Left lobe of liver (tissue), 2 donors: ENCODE measurements around the gene TGOLN2. TPM values are rescaled to one million over a fixed set of nuclear protein-coding genes. Genes with fewer than 3 reads are reported as not detected.

Source experiments
- ATAC-seq: fragments of 200-7000 bp; cut with Tn5 transposase; one replicate; pipeline ENCODE4 v1.9.1; 2020; ENCODE audit warnings: mild to moderate bottlenecking, moderate library complexity
- DNase-seq: peaks from one replicate; pipeline ENCODE4 v3.0.0-alpha.2; 2020; ENCODE audit warnings: low spot score
- total RNA-seq: library from RNA; stranded (reverse); gene quantifications from one replicate; pipeline ENCODE4 v1.2.1, GENCODE V29; 2021
- donor health status: DM: no; HTN: no; CAD: no; lungs with moderate emphysema.
- donor health status: DM: no; HTN: yes; CAD: no.

Gene TGOLN2
- total RNA-seq, 1 donor from 2014 or later = 89.6 TPM

DNA sequence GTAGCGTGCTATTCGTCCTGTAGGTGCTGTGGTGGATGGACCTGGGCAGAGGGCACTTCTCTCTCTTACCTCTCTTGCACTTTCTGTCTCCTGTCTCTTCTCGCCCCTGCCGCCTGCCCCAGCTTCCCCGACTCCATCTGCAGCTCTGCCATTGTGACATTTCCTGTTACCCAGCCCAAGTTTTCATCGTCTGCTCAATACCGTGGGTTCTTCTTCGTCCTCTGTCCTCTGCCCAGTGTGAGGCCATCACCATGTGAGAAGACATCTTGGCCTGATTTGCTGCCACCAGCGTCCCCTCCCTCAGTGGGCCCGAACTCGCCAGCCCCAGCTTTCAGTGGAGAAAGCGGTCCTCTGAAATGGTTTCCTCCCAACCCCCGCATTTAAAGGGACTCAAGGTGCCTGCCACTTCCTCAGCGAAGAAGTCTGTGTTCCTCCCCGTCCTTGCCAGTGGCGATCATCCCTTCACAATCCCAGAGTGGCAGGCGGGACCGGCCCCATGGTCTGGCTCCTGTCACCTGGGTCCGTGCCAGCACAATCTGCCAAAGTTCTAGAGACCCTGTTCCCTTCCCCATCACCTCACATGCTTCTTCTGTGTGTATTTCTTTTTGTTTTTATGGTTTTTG is 18.0 kb downstream of the TGOLN2 start:
- DNase-seq (no peak), ATAC-seq (peak; percentile 23)

- peak; percentile 73 for DNase-seq
- peak; percentile 69 for ATAC-seq
Observed at GRCh38 chr2:85308896-85309555, 18.8 kb downstream of the TGOLN2 start.

- no peak for DNase-seq
- no peak for ATAC-seq
Observed at GRCh38 chr2:85308201-85308600, 19.6 kb downstream of the TGOLN2 start.

GRCh38 chr2:85307527-85307897 is 20.3 kb downstream of the TGOLN2 start:
- DNase-seq = no peak
- ATAC-seq = peak; percentile 1

- DNase-seq = no peak
Observed at GRCh38 chr2:85303780-85304531, 23.8 kb downstream of the TGOLN2 start.

GRCh38 chr2:85302121-85302520 is 25.7 kb downstream of the TGOLN2 start:
- no peak for ATAC-seq
- no peak for DNase-seq

More at GRCh38 chr2:85303780-85304531, 23.8 kb downstream of the TGOLN2 start:
- ATAC-seq = no peak

GRCh38 chr2:85291425-85292023 is 36.3 kb downstream of the TGOLN2 start:
- peak; percentile 71 for ATAC-seq
- no peak for DNase-seq

DNA sequence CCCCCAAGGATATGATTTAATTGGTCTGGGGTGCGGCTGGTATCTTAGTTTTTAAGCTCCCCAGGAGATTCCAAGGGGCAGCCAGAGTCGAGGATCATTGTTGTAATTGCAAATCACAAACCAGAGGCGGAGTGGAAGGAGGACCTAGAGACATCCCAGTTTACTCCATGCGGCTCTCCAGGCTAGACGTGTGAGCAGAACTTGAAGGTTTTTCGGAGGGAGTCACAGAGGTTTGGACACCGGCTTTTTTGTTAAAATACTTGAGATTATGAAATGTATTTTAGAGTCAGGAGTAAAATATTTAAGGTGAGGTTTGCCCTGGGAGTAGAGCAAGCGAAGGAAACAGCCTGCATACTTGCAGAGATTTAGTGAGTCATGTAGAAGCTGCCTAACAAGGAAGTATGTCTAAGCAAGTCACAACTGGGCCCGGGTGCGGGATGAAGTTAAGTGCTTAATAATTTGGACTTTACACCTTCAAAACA is 39.5 kb downstream of the TGOLN2 start:
- ATAC-seq (no peak), DNase-seq (no peak)

DNA sequence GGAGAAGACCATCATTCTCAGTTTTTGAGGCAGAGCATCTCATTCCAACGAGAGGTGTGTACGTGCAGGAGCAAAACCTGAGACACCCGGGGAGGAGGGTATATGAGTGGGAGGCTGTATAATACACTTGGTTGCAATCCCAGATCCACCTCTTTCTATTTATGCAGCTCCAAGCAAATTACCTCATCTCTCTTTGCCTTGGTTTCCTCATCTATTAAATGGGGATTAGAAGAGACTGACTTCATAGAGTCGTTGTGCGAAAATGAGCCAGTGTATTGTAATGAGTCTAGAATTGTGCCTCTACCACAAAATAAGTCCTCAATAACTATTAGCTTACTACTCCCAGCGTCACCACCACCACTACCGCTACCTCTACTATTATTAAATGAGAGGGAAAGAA is 40.1 kb downstream of the TGOLN2 start:
- DNase-seq (no peak), ATAC-seq (no peak)

DNA sequence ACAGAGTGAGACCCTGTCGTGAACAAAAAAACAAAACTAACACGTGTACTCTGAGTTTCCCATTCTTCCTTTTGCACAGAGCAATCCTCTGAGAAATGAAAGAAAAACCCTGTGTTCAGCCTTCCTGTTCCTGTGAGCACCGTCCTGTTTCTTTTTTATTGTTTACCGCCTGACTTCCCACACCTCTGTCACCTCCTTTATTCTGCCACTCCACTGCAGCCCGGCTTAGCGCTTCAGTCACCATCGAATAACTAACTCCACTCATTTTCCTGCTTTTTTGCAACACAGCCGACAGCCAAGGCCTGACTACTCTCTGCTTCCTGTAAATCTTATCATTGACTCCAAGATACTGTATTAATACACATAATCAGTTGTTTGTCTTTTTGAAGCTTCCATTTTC is 40.9 kb downstream of the TGOLN2 start:
- ATAC-seq = no peak
- DNase-seq = no peak

DNA sequence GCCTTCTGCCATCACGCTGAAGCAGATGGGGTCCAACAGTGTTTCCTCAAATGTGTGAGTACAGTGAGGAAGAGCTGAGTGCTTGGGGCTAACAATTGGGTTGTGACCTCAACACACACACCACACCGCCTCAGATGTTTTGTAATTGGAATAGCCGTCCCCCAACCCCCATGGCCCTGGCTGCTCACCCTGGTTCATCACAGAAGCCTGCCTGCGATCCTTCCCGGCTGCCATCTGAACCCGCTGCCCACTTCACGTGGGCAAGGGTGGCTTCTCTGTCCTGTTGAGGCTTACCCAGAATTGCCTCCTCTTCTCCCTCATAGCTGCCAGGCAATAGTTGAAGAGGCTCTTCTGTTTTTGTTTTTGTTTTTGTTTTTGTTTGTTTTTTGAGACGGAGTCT is 44.1 kb downstream of the TGOLN2 start:
- DNase-seq = no peak
- no peak for ATAC-seq

- no peak for DNase-seq
Observed at GRCh38 chr2:85282914-85283313, 44.9 kb downstream of the TGOLN2 start.

DNA sequence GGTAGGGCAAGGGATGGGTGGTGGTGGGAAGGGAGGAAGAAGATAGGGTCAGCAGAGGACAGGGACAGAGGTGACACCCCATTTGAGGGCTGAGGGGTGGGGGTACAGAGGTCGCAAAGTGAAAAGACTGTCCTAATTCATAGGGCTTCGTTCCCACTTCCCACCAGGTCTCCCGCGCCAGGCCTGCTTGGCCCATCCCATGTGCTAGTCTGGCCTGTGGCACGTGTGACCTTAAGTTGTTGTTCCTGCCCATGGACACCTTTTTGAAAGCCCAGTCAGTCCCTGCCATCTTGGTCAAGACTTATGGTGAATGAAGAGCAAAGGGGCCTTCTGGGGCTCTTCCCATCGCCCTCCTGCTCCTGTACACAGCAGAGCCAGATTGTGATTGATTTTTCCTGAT is 46.2 kb downstream of the TGOLN2 start:
- DNase-seq (no peak), ATAC-seq (no peak)

More at GRCh38 chr2:85282914-85283313, 44.9 kb downstream of the TGOLN2 start:
- no peak for ATAC-seq

GRCh38 chr2:85278361-85278760 is 49.4 kb downstream of the TGOLN2 start:
- ATAC-seq (no peak), DNase-seq (no peak)

GRCh38 chr2:85277416-85278158 is 50.2 kb downstream of the TGOLN2 start:
- no peak for DNase-seq
- no peak for ATAC-seq

- DNase-seq = no peak
- ATAC-seq = no peak
Observed at GRCh38 chr2:85276571-85277118, 51.1 kb downstream of the TGOLN2 start.

DNA sequence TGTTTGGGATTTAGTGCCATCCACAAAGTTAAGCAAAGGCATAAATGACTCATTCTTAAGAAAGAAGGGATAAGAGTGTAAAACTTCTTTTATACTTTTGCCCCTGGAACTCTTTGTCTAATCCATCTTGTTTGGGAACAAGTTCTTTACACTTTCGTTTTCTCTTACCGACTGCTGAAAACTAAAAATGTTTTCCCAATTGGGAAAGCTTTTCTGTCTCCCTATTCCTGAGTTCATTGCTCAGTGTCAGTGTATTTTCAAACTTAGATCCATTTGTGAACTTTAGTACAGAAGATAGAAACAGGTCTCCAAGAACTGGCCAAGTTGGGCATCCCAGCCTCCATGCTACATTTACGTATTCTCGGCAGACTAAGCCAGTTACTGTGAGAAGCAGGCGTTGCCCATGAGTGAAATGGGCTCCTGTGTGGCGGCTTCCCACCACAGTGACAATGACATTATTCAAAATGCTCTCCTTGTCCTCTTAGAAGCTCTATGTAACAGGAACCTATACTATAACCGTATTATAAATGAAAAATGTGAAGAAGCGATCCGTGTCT is 51.7 kb downstream of the TGOLN2 start:
- DNase-seq (no peak), ATAC-seq (no peak)

DNA sequence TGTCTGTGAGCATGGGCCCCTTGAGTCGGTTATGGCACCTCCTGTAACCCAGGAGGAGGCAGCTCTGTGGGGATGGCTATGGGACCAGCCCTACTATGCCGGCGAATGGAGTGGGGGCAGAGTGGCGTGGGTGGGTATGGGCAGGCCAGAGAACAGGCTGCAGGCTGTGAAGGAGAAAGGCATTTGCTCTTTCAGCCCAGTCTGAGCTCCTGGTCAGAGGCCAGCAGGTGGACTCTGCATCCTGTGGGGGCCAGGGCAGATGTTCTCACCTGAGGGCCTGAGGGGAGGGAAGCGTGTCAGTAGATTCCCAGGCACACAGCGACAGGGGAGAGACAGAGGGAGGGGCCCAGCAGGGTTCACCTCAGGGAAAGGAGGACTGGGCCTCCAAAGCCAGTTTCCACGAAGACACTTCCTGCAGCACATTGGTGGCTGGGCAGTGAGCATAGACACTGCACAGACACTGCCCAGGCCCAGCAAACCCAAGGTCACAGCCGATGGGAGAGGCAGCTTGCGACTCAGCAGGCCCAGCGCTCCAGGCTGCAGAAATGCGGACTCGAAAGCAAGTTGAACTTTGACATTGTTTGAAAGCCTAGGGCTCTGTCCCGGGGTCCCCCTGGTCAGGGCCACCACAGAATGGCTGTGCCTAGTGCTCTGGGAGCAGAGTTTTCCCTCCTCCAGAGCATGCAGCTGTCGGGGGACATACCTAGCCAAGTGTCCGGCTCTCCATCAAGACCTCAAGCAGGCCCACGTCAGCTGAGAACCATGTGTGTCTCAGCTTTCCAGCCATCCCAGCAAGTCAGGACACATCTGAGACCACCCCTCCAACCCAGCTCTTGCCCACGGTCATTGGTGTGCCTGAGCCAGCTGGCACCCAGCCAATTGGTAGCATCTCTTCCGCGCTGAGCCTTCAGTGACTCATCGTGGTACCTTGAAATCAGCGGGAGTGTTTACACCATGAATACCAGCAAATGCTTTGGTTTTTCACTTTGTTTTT is 53.8 kb downstream of the TGOLN2 start:
- no peak for DNase-seq
- no peak for ATAC-seq

- ATAC-seq (no peak), DNase-seq (no peak)
Observed at GRCh38 chr2:85272357-85272756, 55.4 kb downstream of the TGOLN2 start.
